ENCODE measurements around the gene TMA16.

Gene TMA16

DNA sequence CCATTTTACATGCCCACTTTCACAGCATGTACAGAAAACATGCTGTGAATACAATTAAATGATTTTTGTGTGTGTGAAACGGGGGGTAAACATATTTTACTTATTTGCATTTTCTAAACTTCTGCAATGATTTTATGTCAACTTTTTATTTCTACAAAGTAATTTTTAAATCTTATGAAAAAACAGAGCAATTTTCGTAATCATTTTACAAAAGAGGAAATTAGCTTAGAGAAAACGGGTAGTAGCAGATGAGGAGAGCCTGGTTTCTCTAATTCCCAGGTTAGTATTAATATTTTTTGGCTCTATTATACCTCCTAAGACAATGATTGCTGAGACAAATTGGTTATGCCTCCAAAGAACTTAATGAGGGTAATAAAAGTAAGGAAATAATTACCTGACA lies 24.1 kb upstream of the TMA16 start:
- no peak for DNase-seq (ENCODE audit: low read depth)
- no peak for TF ChIP-seq CTCF (IDR thresholded peaks at IDR 0.05; ENCODE audit: control insufficient read depth, insufficient read depth, low read depth, low read length, missing control alignments)

GRCh38 chr4:163473130-163473529 lies 21.4 kb upstream of the TMA16 start:
- H3K4me3 ChIP-seq (ENCODE audit: control insufficient read depth, low read depth, low read length): no peak overlapping the region
- no peak for TF ChIP-seq CTCF (IDR thresholded peaks at IDR 0.05; ENCODE audit: control insufficient read depth, insufficient read depth, low read depth, low read length, missing control alignments)
- DNase-seq (ENCODE audit: low read depth): no peak

More for the DNA sequence above, 24.1 kb upstream of the TMA16 start:
- no peak overlapping the region for H3K4me3 ChIP-seq (ENCODE audit: control insufficient read depth, low read depth, low read length)

DNA sequence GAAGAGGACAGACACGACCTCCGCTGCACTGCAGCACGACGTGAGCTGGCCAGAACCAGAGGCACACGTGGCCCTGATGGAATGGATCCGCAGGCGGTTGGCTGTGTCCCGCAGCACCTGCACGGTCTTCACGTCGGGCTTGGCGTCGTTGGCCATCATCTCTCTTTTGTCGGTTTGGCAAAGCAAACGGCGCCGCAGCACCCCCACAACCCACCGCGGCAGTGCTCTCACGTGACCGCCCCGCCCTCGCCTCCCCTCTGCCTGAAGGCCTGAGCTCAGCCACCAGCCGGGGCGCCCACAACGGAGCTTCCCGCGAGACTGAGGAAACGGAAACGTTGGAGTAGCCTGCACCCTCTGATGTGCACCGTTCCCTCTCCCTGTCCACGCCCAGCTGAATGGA lies 20.9 kb upstream of the TMA16 start, which contains the start of gene TKTL2:
Gene TKTL2, minus strand, starts transcription at position 179 of the 400 bp plus-strand sequence. Its CDS starts 20 bp downstream, at position 159.
- no peak for TF ChIP-seq CTCF (IDR thresholded peaks at IDR 0.05; ENCODE audit: control insufficient read depth, insufficient read depth, low read depth, low read length, missing control alignments)
- DNase-seq (ENCODE audit: low read depth): no peak
- H3K4me3 ChIP-seq (ENCODE audit: control insufficient read depth, low read depth, low read length): no peak within 1 kb of the TSS

DNA sequence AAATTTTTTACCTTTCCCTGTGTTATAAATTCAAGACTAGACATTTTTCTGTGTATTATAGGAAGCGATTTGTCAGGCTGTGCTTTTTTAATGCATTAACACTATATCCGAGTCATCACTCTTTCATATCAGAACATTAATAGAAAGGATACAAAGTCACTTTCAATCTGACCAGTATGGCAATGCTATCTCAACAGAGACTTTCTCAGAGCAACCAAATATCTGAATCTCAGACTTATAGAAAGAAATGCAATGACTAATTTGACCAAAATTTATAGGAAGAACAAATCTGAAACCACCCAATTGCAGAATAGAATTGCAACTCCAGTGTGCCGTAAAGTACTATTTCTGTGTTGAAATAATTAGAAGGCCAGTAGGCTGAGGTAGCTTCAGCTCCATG lies 20.5 kb upstream of the TMA16 start:
- TF ChIP-seq CTCF (IDR thresholded peaks at IDR 0.05; ENCODE audit: control insufficient read depth, insufficient read depth, low read depth, low read length, missing control alignments): no peak
- no peak for DNase-seq (ENCODE audit: low read depth)
- H3K4me3 ChIP-seq (ENCODE audit: control insufficient read depth, low read depth, low read length): no peak overlapping the region

- DNase-seq (ENCODE audit: low read depth): no peak
- H3K4me3 ChIP-seq (ENCODE audit: control insufficient read depth, low read depth, low read length): no peak overlapping the region
- no peak for TF ChIP-seq CTCF (IDR thresholded peaks at IDR 0.05; ENCODE audit: control insufficient read depth, insufficient read depth, low read depth, low read length, missing control alignments)
Observed at GRCh38 chr4:163476761-163477438, 17.6 kb upstream of the TMA16 start.

DNA sequence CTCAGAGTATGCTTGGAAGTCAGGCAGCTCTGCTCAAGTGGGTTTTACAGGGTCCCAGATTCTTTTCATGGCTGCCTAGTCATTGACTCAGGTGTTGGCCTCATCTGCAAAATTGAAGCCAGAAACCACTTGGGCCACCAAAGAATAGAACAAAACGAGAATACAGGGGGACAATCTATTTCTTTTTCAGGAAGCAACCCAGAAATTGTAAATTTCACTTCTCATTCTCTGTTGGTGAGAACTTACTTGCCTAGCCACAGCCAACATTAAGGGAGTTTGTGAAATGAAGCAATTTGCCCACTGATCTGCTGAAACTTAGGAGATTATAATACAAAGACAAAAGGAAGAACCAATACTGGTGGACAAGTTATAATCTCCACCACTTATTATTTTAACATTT lies 12.3 kb upstream of the TMA16 start:
- H3K4me3 ChIP-seq (ENCODE audit: control insufficient read depth, low read depth, low read length): no peak overlapping the region

More for the DNA sequence above, 12.3 kb upstream of the TMA16 start:
- no peak for DNase-seq (ENCODE audit: low read depth)
- TF ChIP-seq CTCF (IDR thresholded peaks at IDR 0.05; ENCODE audit: control insufficient read depth, insufficient read depth, low read depth, low read length, missing control alignments): no peak
